H9 (cell line): ENCODE results near the gene ARAP2. TPM values are rescaled to one million over a fixed set of nuclear protein-coding genes. Genes with fewer than 3 reads are reported as not detected.

Experiments
- DNase-seq: peaks from one replicate; pipeline ENCODE4 v3.0.0-alpha.2; 2017
- H2AFZ ChIP-seq: one replicate; pipeline ENCODE4 v1.6.1; 2013; ENCODE audit warnings: mild to moderate bottlenecking, low read length, control low read depth, moderate library complexity
- H2AK5ac ChIP-seq: 2 replicates; pipeline ENCODE4 v1.6.1; 2013; ENCODE audit warnings: low read length, control low read depth, mixed read lengths; ENCODE audit not compliant: insufficient read length
- H2BK120ac ChIP-seq: one replicate; pipeline ENCODE4 v1.6.1; 2013; ENCODE audit warnings: low read depth, mild to moderate bottlenecking, low read length, control low read depth, inconsistent platforms; ENCODE audit not compliant: poor library complexity, severe bottlenecking
- H2BK12ac ChIP-seq: 2 replicates; pipeline ENCODE4 v1.6.1; 2013; ENCODE audit warnings: low read length, control low read depth, mixed read lengths, low read depth; ENCODE audit not compliant: insufficient read length
- H2BK15ac ChIP-seq: 2 replicates; pipeline ENCODE4 v1.6.1; 2013; ENCODE audit warnings: low read depth, low read length, control low read depth
- H2BK20ac ChIP-seq: one replicate; pipeline ENCODE4 v1.6.1; 2013; ENCODE audit warnings: low read depth, mild to moderate bottlenecking, low read length, control low read depth, inconsistent platforms; ENCODE audit not compliant: poor library complexity, severe bottlenecking
- H2BK5ac ChIP-seq: 2 replicates; pipeline ENCODE4 v1.6.1; 2013; ENCODE audit warnings: low read length, control low read depth, mixed read lengths; ENCODE audit not compliant: insufficient read length
- H3K14ac ChIP-seq: 2 replicates; pipeline ENCODE4 v1.6.1; 2013; ENCODE audit warnings: low read length, control low read depth; ENCODE audit not compliant: insufficient read depth
- H3K18ac ChIP-seq: 2 replicates; pipeline ENCODE4 v1.6.1; 2013; ENCODE audit warnings: low read depth, mild to moderate bottlenecking, mixed read lengths, low read length, control low read depth; ENCODE audit not compliant: insufficient read length
- H3K23ac ChIP-seq: 2 replicates; pipeline ENCODE4 v1.6.1; 2013; ENCODE audit warnings: low read length, control low read depth, mixed read lengths, low read depth; ENCODE audit not compliant: insufficient read length
- H3K23me2 ChIP-seq: 2 replicates; pipeline ENCODE4 v1.6.1; 2013; ENCODE audit warnings: low read depth, mild to moderate bottlenecking, mixed read lengths, low read length, control low read depth; ENCODE audit not compliant: insufficient read length, poor library complexity, severe bottlenecking
- H3K27ac ChIP-seq: 2 replicates; pipeline ENCODE4 v1.5.1; 2013; ENCODE audit warnings: low read length, control low read depth, mixed read lengths, low read depth; ENCODE audit not compliant: insufficient read length
- H3K27me3 ChIP-seq: 2 replicates; pipeline ENCODE4 v1.6.1; 2013; ENCODE audit warnings: low read length, control low read depth, inconsistent platforms; ENCODE audit not compliant: insufficient read depth
- H3K4ac ChIP-seq: 2 replicates; pipeline ENCODE4 v1.6.1; 2013; ENCODE audit warnings: low read depth, mild to moderate bottlenecking, control low read depth, inconsistent platforms, low read length, moderate library complexity
- H3K4me1 ChIP-seq: 2 replicates; pipeline ENCODE4 v1.6.1; 2013; ENCODE audit warnings: low read length, control low read depth, inconsistent platforms; ENCODE audit not compliant: insufficient read depth
- H3K4me2 ChIP-seq: 2 replicates; pipeline ENCODE4 v1.6.1; 2013; ENCODE audit warnings: low read length, control low read depth, mixed read lengths; ENCODE audit not compliant: insufficient read length, insufficient read depth
- H3K56ac ChIP-seq: 2 replicates; pipeline ENCODE4 v1.6.1; 2013; ENCODE audit warnings: low read depth, mild to moderate bottlenecking, mixed read lengths, low read length, control low read depth; ENCODE audit not compliant: insufficient read length
- H3K79me1 ChIP-seq: 2 replicates; pipeline ENCODE4 v1.6.1; 2013; ENCODE audit warnings: low read depth, mild to moderate bottlenecking, moderate library complexity, low read length, control low read depth, inconsistent platforms; ENCODE audit not compliant: insufficient read depth, poor library complexity, severe bottlenecking
- H3K79me2 ChIP-seq: 2 replicates; pipeline ENCODE4 v1.6.1; 2013; ENCODE audit warnings: low read length, control low read depth, inconsistent platforms; ENCODE audit not compliant: insufficient read depth
- H3K9ac ChIP-seq: 2 replicates; pipeline ENCODE4 v1.6.1; 2013; ENCODE audit warnings: low read length, control low read depth, mixed read lengths; ENCODE audit not compliant: insufficient read length; ENCODE audit errors: extremely low read depth
- H3K9me3 ChIP-seq: one replicate; pipeline ENCODE4 v1.6.1; 2013; ENCODE audit warnings: low read depth, low read length, inconsistent platforms; ENCODE audit not compliant: control insufficient read depth
- H3T11ph ChIP-seq: one replicate; pipeline ENCODE4 v1.6.1; 2013; ENCODE audit warnings: mild to moderate bottlenecking, low read length, control low read depth, inconsistent platforms
- H4K20me1 ChIP-seq: one replicate; pipeline ENCODE4 v1.6.1; 2013; ENCODE audit not compliant: control insufficient read depth, insufficient read length, insufficient read depth
- H4K5ac ChIP-seq: 2 replicates; pipeline ENCODE4 v1.6.1; 2013; ENCODE audit warnings: low read depth, mild to moderate bottlenecking, mixed read lengths, low read length, control low read depth; ENCODE audit not compliant: insufficient read length
- H4K8ac ChIP-seq: replicated peaks from 2 replicates; pipeline ENCODE4 v1.6.1; 2013; ENCODE audit warnings: low read length, control low read depth, mixed read lengths, low read depth; ENCODE audit not compliant: insufficient read length
- H4K91ac ChIP-seq: 2 replicates; pipeline ENCODE4 v1.6.1; 2013; ENCODE audit warnings: low read depth, mild to moderate bottlenecking, moderate library complexity, mixed read lengths, low read length, control low read depth; ENCODE audit not compliant: insufficient read length
- H3K27ac Mint-ChIP-seq, 3 experiments: 2 replicates in 2 of 3; 3 replicates in 1 of 3; pipeline ENCODE4 v1.8.0; 2020 to 2021; ENCODE audit warnings: mixed read lengths in 3 of 3, mild to moderate bottlenecking in 1 of 3, moderate library complexity in 1 of 3
- H3K27me3 Mint-ChIP-seq: 2 replicates; pipeline ENCODE4 v1.8.0; 2021; ENCODE audit warnings: low read depth, mild to moderate bottlenecking, moderate library complexity, mixed read lengths
- H3K36me3 Mint-ChIP-seq, 3 experiments: 2 replicates in 2 of 3; 3 replicates in 1 of 3; pipeline ENCODE4 v1.8.0; 2020 to 2021; ENCODE audit warnings: low read depth in 3 of 3, mixed read lengths in 3 of 3; ENCODE audit not compliant: insufficient read depth in 1 of 3
- H3K4me1 Mint-ChIP-seq, 2 experiments: 2 replicates each; pipeline ENCODE4 v1.8.0; 2020; ENCODE audit warnings: mixed read lengths in 2 of 2
- H3K4me3 Mint-ChIP-seq, 2 experiments: 2 replicates in 1 of 2; 3 replicates in 1 of 2; pipeline ENCODE4 v1.8.0; 2020 to 2021; ENCODE audit warnings: mild to moderate bottlenecking in 2 of 2, mixed read lengths in 2 of 2, moderate library complexity in 1 of 2
- H3K9me3 Mint-ChIP-seq, 2 experiments: 2 replicates in 1 of 2; 3 replicates in 1 of 2; pipeline ENCODE4 v1.8.0; 2020; ENCODE audit warnings: mild to moderate bottlenecking in 2 of 2, mixed read lengths in 2 of 2, moderate library complexity in 1 of 2
- WGBS: extraction: QIAGEN DNeasy Blood & Tissue Kit; methylation state at CpG from one replicate; pipeline ENCODE4 v1.1.7; 2013; ENCODE audit warnings: missing lambda C conversion rate, low lambda C conversion rate, mixed read lengths; ENCODE audit not compliant: insufficient read length; ENCODE audit errors: extremely low coverage; 5-methylcytosine and 5-hydroxymethylcytosine counted together
- total RNA-seq: library from RNA; stranded (reverse); gene quantifications from 2 replicates; pipeline ENCODE4 v1.2.1, GENCODE V29; 2021
- TF ChIP-seq, protein P1 (sequence below): fragments of 200-600 bp; sonication (generic); conservative IDR thresholded peaks from 3 replicates; pipeline ENCODE4 v1.8.0; 2021; ENCODE audit warnings: antibody characterized with exemption, mild to moderate bottlenecking

Gene ARAP2
- total RNA-seq, 1 experiment from 2014 or later: 6.3 TPM

DNA sequence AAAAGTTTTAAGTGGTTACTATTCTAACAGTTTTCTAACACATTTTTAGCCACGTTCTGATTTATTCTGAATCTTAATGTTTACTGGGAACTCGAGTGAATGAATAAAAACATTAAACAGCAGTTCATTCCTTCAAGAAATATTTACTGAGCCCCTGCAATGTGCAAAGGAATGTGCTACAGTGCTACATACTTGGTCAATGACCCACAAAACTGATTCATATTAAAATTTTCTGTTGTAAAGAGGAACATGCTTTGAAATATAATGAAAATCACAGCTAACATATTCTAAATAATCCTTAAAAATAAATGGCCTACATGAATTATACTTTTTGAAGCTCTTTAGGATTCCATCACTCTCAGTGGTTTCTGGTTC, 78.7 kb downstream of the ARAP2 start:
- no peak overlapping the region for H2AFZ ChIP-seq
- Mint-ChIP-seq H3K27ac (no peak overlapping the region), H3K4me1 (peaks cover 4 to 9% of the 10 kb centered on the region in 2 experiments), H3K27me3 (no peaks in the 10 kb centered on the region), H3K9me3 (no peaks in the 10 kb centered on the region), H3K36me3 (no peaks in the 10 kb centered on the region), H3K4me3 (no peak overlapping the region)
- no peak overlapping the region for H4K91ac ChIP-seq
- no peaks in the 10 kb centered on the region for H3K9me3 ChIP-seq
- no peak overlapping the region for H2AK5ac ChIP-seq
- H3K27me3 ChIP-seq: no peaks in the 10 kb centered on the region
- H3K23ac ChIP-seq: no peak overlapping the region
- no peak overlapping the region for H3K9ac ChIP-seq
- WGBS: no CpG with 5 or more reads among the region's 2 CpGs
- no peak overlapping the region for H3K4me2 ChIP-seq
- H2BK12ac ChIP-seq: no peak overlapping the region
- no peak overlapping the region for H3K14ac ChIP-seq
- H3K18ac ChIP-seq: no peak overlapping the region
- H2BK5ac ChIP-seq: no peak overlapping the region
- H2BK15ac ChIP-seq: no peak overlapping the region
- H4K20me1 ChIP-seq: no peaks in the 10 kb centered on the region
- no peak overlapping the region for H3K27ac ChIP-seq
- no peaks in the 10 kb centered on the region for H3K23me2 ChIP-seq
- no peak overlapping the region for H3K4ac ChIP-seq
- no peak overlapping the region for H3T11ph ChIP-seq
- no peak for DNase-seq
- no peak overlapping the region for H4K8ac ChIP-seq
- H2BK20ac ChIP-seq: no peak overlapping the region
- no peaks in the 10 kb centered on the region for H3K79me2 ChIP-seq
- no peak overlapping the region for H4K5ac ChIP-seq
- TF ChIP-seq, protein P1, sequence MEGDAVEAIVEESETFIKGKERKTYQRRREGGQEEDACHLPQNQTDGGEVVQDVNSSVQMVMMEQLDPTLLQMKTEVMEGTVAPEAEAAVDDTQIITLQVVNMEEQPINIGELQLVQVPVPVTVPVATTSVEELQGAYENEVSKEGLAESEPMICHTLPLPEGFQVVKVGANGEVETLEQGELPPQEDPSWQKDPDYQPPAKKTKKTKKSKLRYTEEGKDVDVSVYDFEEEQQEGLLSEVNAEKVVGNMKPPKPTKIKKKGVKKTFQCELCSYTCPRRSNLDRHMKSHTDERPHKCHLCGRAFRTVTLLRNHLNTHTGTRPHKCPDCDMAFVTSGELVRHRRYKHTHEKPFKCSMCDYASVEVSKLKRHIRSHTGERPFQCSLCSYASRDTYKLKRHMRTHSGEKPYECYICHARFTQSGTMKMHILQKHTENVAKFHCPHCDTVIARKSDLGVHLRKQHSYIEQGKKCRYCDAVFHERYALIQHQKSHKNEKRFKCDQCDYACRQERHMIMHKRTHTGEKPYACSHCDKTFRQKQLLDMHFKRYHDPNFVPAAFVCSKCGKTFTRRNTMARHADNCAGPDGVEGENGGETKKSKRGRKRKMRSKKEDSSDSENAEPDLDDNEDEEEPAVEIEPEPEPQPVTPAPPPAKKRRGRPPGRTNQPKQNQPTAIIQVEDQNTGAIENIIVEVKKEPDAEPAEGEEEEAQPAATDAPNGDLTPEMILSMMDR: no peak
- no peak overlapping the region for H2BK120ac ChIP-seq
- no peaks in the 10 kb centered on the region for H3K79me1 ChIP-seq
- H3K4me1 ChIP-seq: no peaks in the 10 kb centered on the region
- H3K56ac ChIP-seq: no peak overlapping the region
